Measurements from ENCODE around the gene DMTF1.
"Not testable (repeated sequence)": the region's sequence is repeated elsewhere in the genome, so short reads cannot be mapped to it uniquely, and the experiment has no call there.

Gene DMTF1

GRCh38 chr7:87199700-87200450, 47.6 kb downstream of the DMTF1 start:
- 96% methylated on average over 6 of the region's 6 CpGs for WGBS
- Histone ChIP-seq H3K36me3 (ENCODE audit: insufficient read depth, low read length) (peaks cover 86% of the 10 kb centered on the region), H3K27ac (ENCODE audit: low read depth, low read length) (no peak overlapping the region), H3K4me1 (ENCODE audit: insufficient read depth, low read length) (peaks cover 13% of the 10 kb centered on the region; the same call in 1 of the 2 replicates), H3K27me3 (ENCODE audit: insufficient read depth, low read length) (no peaks in the 10 kb centered on the region), H3K9ac (ENCODE audit: low read depth, low read length) (no peak overlapping the region), H3K4me3 (ENCODE audit: low read length) (no peak overlapping the region), H3K9me3 (ENCODE audit: insufficient read depth, low read depth, low read length) (peaks cover 16% of the 10 kb centered on the region)

- Histone ChIP-seq H3K4me1 (ENCODE audit: insufficient read depth, low read length) (peaks cover 13% of the 10 kb centered on the region; the same call in 1 of the 2 replicates), H3K27me3 (ENCODE audit: insufficient read depth, low read length) (no peaks in the 10 kb centered on the region), H3K36me3 (ENCODE audit: insufficient read depth, low read length) (peaks cover 72% of the 10 kb centered on the region), H3K4me3 (ENCODE audit: low read length) (no peak overlapping the region), H3K27ac (ENCODE audit: low read depth, low read length) (no peak overlapping the region), H3K9ac (ENCODE audit: low read depth, low read length) (no peak overlapping the region), H3K9me3 (ENCODE audit: insufficient read depth, low read depth, low read length) (peaks cover 35% of the 10 kb centered on the region)
- WGBS, result 87% methylated on average over 1 of the region's 1 CpG
These were observed 50.0 kb downstream of the DMTF1 start for GRCh38 chr7:87202208-87202607.

- peaks cover 70% of the 10 kb centered on the region for H3K36me3 ChIP-seq (ENCODE audit: insufficient read depth, low read length)
- H3K27ac ChIP-seq (ENCODE audit: low read depth, low read length), result no peak overlapping the region
- peaks cover 39% of the 10 kb centered on the region for H3K9me3 ChIP-seq (ENCODE audit: insufficient read depth, low read depth, low read length)
- H3K4me1 ChIP-seq (ENCODE audit: insufficient read depth, low read length), result peaks cover 13% of the 10 kb centered on the region; the same call in 1 of the 2 replicates
- 95% methylated on average over 2 of the region's 2 CpGs for WGBS
- H3K27me3 ChIP-seq (ENCODE audit: insufficient read depth, low read length), result no peaks in the 10 kb centered on the region
- no peak overlapping the region for H3K4me3 ChIP-seq (ENCODE audit: low read length)
- no peak overlapping the region for H3K9ac ChIP-seq (ENCODE audit: low read depth, low read length)
These were observed 50.5 kb downstream of the DMTF1 start for GRCh38 chr7:87202705-87203104.

- H3K4me1 ChIP-seq (ENCODE audit: insufficient read depth, low read length), result peaks cover 13% of the 10 kb centered on the region; the same call in 1 of the 2 replicates
- peaks cover 39% of the 10 kb centered on the region for H3K9me3 ChIP-seq (ENCODE audit: insufficient read depth, low read depth, low read length)
- not testable (repeated sequence) for H3K27ac ChIP-seq (ENCODE audit: low read depth, low read length); H3K27me3 ChIP-seq (ENCODE audit: insufficient read depth, low read length); H3K9ac ChIP-seq (ENCODE audit: low read depth, low read length); H3K4me3 ChIP-seq (ENCODE audit: low read length)
- WGBS, result 90% methylated on average over 4 of the region's 4 CpGs
- H3K36me3 ChIP-seq (ENCODE audit: insufficient read depth, low read length), result peaks cover 65% of the 10 kb centered on the region
These were observed 51.7 kb downstream of the DMTF1 start for GRCh38 chr7:87203929-87204328.

GRCh38 chr7:87204933-87205332, 52.7 kb downstream of the DMTF1 start:
- no peak overlapping the region for H3K9ac ChIP-seq (ENCODE audit: low read depth, low read length)
- no peak overlapping the region for H3K27ac ChIP-seq (ENCODE audit: low read depth, low read length)
- WGBS, result 81% methylated on average over 3 of the region's 3 CpGs
- no peak overlapping the region for H3K4me3 ChIP-seq (ENCODE audit: low read length)
- peaks cover 39% of the 10 kb centered on the region for H3K9me3 ChIP-seq (ENCODE audit: insufficient read depth, low read depth, low read length)
- H3K27me3 ChIP-seq (ENCODE audit: insufficient read depth, low read length), result no peaks in the 10 kb centered on the region
- peaks cover 13% of the 10 kb centered on the region; the same call in 1 of the 2 replicates for H3K4me1 ChIP-seq (ENCODE audit: insufficient read depth, low read length)
- H3K36me3 ChIP-seq (ENCODE audit: insufficient read depth, low read length), result peaks cover 55% of the 10 kb centered on the region

- H3K4me3 ChIP-seq (ENCODE audit: low read length); H3K27ac ChIP-seq (ENCODE audit: low read depth, low read length); H3K27me3 ChIP-seq (ENCODE audit: insufficient read depth, low read length); H3K9ac ChIP-seq (ENCODE audit: low read depth, low read length): not testable (repeated sequence)
- peaks cover 13% of the 10 kb centered on the region; the same call in 1 of the 2 replicates for H3K4me1 ChIP-seq (ENCODE audit: insufficient read depth, low read length)
- peaks cover 48% of the 10 kb centered on the region for H3K36me3 ChIP-seq (ENCODE audit: insufficient read depth, low read length)
- 96% methylated on average over 3 of the region's 3 CpGs for WGBS
- peaks cover 39% of the 10 kb centered on the region for H3K9me3 ChIP-seq (ENCODE audit: insufficient read depth, low read depth, low read length)
These were observed 53.4 kb downstream of the DMTF1 start for GRCh38 chr7:87205701-87206100.

GRCh38 chr7:87206361-87206760, 54.1 kb downstream of the DMTF1 start:
- WGBS, result 100% methylated on average over 1 of the region's 1 CpG

GRCh38 chr7:87209295-87209924, 57.2 kb downstream of the DMTF1 start:
- WGBS, result 92% methylated on average over 18 of the region's 18 CpGs
- peaks cover 30% of the 10 kb centered on the region for H3K36me3 ChIP-seq (ENCODE audit: insufficient read depth, low read length)
- no peak overlapping the region for H3K27ac ChIP-seq (ENCODE audit: low read depth, low read length)
- H3K9me3 ChIP-seq (ENCODE audit: insufficient read depth, low read depth, low read length), result peaks cover 28% of the 10 kb centered on the region
- no peak overlapping the region for H3K9ac ChIP-seq (ENCODE audit: low read depth, low read length)
- H3K4me1 ChIP-seq (ENCODE audit: insufficient read depth, low read length), result peaks cover 7% of the 10 kb centered on the region; the same call in 1 of the 2 replicates
- no peak overlapping the region for H3K4me3 ChIP-seq (ENCODE audit: low read length)
- H3K27me3 ChIP-seq (ENCODE audit: insufficient read depth, low read length), result no peaks in the 10 kb centered on the region

More at GRCh38 chr7:87206361-87206760, 54.1 kb downstream of the DMTF1 start:
- no peaks in the 10 kb centered on the region for H3K27me3 ChIP-seq (ENCODE audit: insufficient read depth, low read length)
- H3K9ac ChIP-seq (ENCODE audit: low read depth, low read length), result no peak overlapping the region
- no peak overlapping the region for H3K4me3 ChIP-seq (ENCODE audit: low read length)
- H3K36me3 ChIP-seq (ENCODE audit: insufficient read depth, low read length), result peaks cover 43% of the 10 kb centered on the region
- H3K4me1 ChIP-seq (ENCODE audit: insufficient read depth, low read length), result peaks cover 8% of the 10 kb centered on the region; the same call in 1 of the 2 replicates
- no peak overlapping the region for H3K27ac ChIP-seq (ENCODE audit: low read depth, low read length)
- H3K9me3 ChIP-seq (ENCODE audit: insufficient read depth, low read depth, low read length), result peaks cover 39% of the 10 kb centered on the region

GRCh38 chr7:87210506-87210905, 58.3 kb downstream of the DMTF1 start:
- no peak overlapping the region for H3K9ac ChIP-seq (ENCODE audit: low read depth, low read length)
- peaks cover 26% of the 10 kb centered on the region for H3K36me3 ChIP-seq (ENCODE audit: insufficient read depth, low read length)
- peaks cover 18% of the 10 kb centered on the region; the same call in 1 of the 2 replicates for H3K9me3 ChIP-seq (ENCODE audit: insufficient read depth, low read depth, low read length)
- H3K27me3 ChIP-seq (ENCODE audit: insufficient read depth, low read length), result no peaks in the 10 kb centered on the region
- H3K4me1 ChIP-seq (ENCODE audit: insufficient read depth, low read length), result peaks cover 10% of the 10 kb centered on the region; the same call in 1 of the 2 replicates
- 95% methylated on average over 3 of the region's 3 CpGs for WGBS
- H3K4me3 ChIP-seq (ENCODE audit: low read length), result no peak overlapping the region
- H3K27ac ChIP-seq (ENCODE audit: low read depth, low read length), result no peak overlapping the region

GRCh38 chr7:87212498-87212897, 60.2 kb downstream of the DMTF1 start:
- no peak overlapping the region for H3K27ac ChIP-seq (ENCODE audit: low read depth, low read length)
- H3K36me3 ChIP-seq (ENCODE audit: insufficient read depth, low read length), result peaks cover 29% of the 10 kb centered on the region
- 100% methylated on average over 1 of the region's 1 CpG for WGBS
- H3K4me3 ChIP-seq (ENCODE audit: low read length), result no peak overlapping the region
- H3K9me3 ChIP-seq (ENCODE audit: insufficient read depth, low read depth, low read length), result 0 out of 2 replicates have a peak, but pooled peaks cover 3% of the 10 kb centered on the region
- H3K4me1 ChIP-seq (ENCODE audit: insufficient read depth, low read length), result peaks cover 10% of the 10 kb centered on the region; the same call in 1 of the 2 replicates
- no peaks in the 10 kb centered on the region for H3K27me3 ChIP-seq (ENCODE audit: insufficient read depth, low read length)
- H3K9ac ChIP-seq (ENCODE audit: low read depth, low read length), result no peak overlapping the region

GRCh38 chr7:87213252-87213651, 61.0 kb downstream of the DMTF1 start:
- Histone ChIP-seq H3K4me3 (ENCODE audit: low read length) (no peak overlapping the region), H3K36me3 (ENCODE audit: insufficient read depth, low read length) (peaks cover 26% of the 10 kb centered on the region), H3K27ac (ENCODE audit: low read depth, low read length) (no peak overlapping the region), H3K27me3 (ENCODE audit: insufficient read depth, low read length) (no peaks in the 10 kb centered on the region), H3K9me3 (ENCODE audit: insufficient read depth, low read depth, low read length) (no peaks in the 10 kb centered on the region), H3K4me1 (ENCODE audit: insufficient read depth, low read length) (peaks cover 10% of the 10 kb centered on the region; the same call in 1 of the 2 replicates), H3K9ac (ENCODE audit: low read depth, low read length) (no peak overlapping the region)
- WGBS, result 98% methylated on average over 1 of the region's 1 CpG

All from HUES64 (cell line).